Suppressor macrophage treated with lipopolysaccharide for 1 hour (primary cell): ENCODE data around the gene CA9.
A peak's percentile ranks its signal among the peaks of the same experiment; 100 is the strongest.

ENCODE experiments used
- DNase-seq, 3 donors: peaks; one replicate each; pipeline ENCODE4 v3.0.0-alpha.2; 2020 to 2022

The CA9 gene

DNA sequence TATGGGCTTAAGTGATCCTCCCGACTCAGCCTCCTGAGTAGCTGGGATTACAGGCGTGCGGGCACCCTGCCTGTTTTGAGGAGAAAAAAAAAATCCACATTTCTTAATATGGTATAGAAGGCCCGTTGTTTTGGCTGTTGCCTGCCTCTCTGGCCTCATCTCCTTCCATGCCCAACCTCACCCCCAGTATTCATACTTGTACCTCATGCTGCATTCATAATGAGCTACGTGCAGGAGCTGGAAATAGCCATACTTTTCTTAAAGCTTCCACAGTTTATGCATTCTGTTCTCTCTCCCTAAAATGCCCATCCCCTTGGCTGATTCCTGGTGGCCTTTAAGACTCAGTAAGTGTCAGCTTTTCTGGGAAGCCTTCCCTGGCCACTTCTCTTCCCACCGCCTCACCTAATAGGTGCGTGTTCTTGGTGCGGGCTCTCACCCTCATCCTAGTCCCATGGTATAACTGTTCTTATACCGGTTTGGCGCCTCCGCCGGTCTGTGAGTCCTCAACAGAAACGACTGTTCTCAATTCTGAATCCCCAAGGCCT is 18.1 kb downstream of the CA9 start:
- DNase-seq = no peak

DNA sequence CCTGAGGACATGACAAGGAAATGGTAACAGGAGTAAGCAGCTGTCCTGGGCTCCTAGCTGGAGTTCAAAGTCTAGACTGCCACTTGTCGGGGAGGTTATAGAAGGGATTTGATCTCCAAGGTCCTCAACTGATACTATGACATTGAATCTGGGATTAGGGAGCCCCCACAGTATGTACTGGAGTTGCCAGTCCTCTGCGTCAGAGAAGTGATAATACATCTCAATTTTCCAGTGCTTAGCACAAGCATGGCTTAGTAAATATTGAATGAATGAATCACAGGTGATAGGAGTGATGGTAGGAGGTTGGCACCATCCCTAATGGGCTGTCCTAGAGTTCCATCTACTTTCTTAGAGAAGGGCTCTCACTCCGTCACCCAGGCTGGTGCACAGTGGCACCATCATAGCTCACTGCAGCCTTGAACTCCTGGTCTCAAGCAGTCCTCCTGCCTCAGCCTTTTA is 22.2 kb downstream of the CA9 start:
- no peak for DNase-seq

DNA sequence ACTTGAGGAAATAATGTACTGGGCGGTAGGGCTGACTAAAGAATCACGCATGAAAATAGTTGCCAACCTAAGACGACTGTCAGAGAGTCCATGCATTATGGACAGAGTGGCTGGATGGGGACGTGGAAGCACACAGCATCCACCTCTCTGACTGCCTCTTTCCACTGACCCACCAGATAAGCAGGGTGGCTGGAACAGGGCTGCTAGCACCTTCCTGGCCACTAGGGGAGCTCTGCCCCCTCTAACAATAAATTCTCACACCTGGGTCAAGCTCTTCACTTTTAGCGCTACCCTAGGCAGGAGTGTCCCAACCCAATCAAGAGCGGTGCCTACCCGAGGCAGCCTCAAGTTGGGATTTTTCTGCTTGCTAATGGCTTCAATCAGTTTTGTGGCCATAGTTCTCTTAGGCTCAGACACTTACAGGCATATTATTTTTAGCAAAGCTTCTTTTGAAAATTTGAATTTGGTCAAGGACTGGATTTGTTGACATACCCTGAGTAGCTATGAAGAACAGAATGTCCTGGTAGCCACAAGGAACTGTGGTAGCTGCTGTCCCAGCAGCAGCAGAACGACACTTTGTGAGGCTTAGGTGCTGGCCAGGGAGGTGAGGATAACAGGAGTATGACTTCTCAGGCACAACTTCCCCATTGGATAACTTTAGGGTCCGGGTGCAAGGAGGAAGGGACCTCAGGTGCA is 22.9 kb downstream of the CA9 start:
- peak; percentile 55 to 60 (median 55) for DNase-seq

DNA sequence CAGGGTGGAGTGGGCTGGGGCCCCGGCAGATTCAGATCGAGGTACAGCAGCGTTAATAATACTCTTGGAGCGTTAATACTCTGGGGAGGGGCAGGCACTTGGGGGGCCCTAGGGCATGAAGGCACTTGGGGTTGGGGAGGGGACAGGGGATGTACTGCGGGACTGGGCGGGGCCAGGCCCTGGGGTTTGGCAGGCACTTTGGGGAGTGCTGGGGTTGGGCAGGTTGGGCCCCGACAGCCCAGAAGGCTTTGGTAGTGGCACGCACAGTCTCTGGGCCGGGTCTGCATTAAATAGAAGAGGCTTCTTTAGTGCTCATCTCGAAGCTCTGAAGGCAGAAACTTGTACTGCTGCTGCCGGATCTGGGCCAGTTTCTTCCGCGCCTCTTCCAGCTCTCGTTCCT is 23.8 kb downstream of the CA9 start:
- no peak for DNase-seq

GRCh38 chr9:35698231-35698630 is 24.5 kb downstream of the CA9 start:
- no peak for DNase-seq

DNA sequence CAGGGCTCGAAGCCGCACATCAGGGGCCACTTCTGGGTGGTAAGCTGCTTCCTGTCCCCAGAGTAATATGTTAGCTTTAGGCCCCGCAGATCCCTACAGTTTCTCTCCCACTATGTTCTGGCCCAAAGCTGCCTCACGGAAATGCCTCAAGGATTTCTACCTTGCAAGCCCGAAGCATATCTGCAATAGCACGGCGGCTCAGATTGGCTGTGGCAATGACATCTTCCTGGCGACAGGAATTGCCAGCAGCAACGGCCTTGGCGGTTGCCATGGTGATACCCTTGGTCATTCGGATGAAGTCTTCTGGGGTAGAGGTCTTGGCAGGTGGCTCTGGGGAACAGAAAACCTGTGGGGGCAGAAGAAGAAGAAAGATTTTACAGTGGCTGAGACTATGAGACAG is 26.3 kb downstream of the CA9 start:
- no peak for DNase-seq

- DNase-seq = no peak
Observed at GRCh38 chr9:35700942-35701341, 27.2 kb downstream of the CA9 start.

DNA sequence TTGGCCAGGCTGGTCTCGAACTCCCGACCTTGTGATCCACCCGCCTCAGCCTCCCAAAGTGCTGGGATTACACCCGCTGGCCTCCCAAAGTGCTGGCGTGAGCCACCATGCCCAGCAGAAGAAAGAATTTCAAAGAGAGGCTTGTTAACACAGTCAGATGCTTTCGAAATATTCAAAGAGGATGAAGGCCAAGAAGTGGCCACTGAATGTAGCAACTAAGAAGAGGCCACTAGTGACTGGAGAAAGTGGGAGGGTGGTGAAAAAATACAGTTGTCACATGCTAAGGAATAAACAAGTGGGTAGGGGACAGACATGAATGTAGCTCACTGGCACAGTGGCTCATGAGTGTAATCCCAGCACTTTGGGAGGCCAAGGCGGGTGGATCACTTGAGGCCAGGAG is 29.0 kb downstream of the CA9 start:
- no peak for DNase-seq

- DNase-seq = no peak
Observed at GRCh38 chr9:35703906-35704672, 30.4 kb downstream of the CA9 start.

DNA sequence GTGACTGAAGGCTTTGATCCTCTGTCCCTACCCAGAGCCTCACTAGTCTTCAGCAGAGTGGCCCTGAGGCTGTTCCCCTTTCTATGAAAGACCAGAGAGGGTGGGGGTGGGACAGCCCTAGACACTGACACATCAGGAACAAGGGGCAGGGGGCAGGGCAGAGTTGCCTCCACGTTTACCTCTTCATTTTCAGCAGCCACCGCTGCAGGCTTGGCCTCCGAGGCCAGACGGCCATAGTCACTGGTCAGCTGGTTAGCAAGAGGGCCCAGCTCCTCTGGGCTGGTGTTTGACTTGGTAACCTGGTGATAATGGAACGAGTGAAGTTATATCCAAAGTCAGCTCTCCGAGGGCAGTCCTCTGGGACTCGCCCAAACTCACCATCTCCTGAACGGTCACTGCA is 31.6 kb downstream of the CA9 start:
- no peak for DNase-seq

DNA sequence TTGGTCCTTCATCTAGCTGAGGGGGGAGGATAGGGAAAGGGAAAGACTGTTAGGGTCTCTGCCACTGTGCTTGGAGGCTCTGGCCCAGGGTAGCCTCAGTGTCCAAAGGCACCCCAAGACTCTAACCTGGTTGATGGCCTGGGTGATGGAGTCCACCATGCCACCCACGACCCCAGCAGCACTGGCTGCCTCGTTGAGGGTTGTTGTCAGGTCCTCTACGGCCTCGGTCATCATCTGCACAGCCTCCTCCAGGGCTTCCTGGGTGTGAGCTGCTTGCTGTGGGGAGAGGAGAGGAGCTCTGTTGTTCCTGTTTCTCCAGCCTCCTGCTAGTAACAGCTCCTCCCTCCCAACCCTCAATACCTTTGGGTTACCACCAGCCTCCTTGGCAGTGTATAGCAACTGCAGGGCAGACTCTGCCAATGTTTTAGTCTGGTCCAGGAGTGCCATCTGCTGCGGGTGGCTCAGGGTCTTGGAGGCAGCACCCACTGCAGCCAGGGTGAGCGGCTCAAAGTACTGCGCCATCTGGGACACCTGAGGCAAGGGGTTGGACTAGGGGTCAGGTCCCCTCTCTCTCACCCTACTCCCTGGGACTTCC is 32.2 kb downstream of the CA9 start:
- DNase-seq = no peak

GRCh38 chr9:35706951-35707350 is 33.2 kb downstream of the CA9 start:
- DNase-seq = no peak

DNA sequence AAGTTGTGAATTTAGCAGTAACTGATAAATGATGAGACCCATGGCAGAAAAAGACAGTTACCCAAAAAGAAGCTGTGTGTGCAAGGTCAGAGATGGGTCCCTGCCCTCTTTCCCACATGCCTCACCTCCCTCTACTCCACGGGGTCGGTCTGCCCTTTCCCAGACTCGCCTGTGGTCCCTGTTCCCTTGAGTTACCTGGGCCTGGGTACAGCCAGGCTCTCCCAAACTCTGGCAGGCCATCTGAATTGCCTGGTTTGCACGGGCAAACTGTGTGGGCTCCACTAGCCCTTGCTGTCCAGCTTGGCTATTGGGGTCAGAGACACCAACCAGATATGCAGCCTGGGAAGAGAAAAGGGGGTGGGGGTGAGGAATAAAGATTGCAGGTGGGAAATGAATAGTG is 34.4 kb downstream of the CA9 start:
- DNase-seq = no peak

DNA sequence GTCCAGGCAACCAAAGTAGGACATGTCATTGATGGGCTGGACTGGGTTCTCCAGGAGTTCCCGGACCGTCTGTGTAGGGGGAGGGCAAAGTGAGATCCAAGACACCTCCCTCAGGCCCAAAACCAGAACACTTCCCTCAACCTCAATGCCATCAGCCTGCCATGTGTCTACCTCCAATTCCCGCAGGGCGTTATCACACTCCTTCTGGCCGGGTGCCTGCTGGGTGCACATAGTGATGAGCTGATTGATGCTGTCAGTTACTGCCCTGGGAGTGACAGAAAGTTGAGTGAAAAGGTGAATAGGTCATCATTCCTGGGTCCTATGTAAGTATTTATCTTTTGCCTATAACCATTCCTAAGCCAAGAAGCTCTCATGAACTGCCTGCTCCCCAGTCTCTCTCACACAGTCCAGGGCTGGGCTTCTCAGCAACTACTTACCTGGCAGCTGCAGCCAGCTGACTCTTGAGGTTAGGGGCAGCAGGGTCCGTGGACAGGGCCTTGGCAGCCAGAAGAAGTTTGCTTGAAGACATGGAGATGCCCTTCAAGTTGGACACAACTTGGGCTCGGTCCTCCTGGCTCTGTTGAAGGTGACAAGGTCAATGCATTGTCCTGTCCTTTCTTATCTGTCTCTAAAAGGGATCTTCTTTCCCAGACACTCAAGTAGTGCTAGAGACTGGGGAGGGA is 37.2 kb downstream of the CA9 start:
- no peak for DNase-seq

DNA sequence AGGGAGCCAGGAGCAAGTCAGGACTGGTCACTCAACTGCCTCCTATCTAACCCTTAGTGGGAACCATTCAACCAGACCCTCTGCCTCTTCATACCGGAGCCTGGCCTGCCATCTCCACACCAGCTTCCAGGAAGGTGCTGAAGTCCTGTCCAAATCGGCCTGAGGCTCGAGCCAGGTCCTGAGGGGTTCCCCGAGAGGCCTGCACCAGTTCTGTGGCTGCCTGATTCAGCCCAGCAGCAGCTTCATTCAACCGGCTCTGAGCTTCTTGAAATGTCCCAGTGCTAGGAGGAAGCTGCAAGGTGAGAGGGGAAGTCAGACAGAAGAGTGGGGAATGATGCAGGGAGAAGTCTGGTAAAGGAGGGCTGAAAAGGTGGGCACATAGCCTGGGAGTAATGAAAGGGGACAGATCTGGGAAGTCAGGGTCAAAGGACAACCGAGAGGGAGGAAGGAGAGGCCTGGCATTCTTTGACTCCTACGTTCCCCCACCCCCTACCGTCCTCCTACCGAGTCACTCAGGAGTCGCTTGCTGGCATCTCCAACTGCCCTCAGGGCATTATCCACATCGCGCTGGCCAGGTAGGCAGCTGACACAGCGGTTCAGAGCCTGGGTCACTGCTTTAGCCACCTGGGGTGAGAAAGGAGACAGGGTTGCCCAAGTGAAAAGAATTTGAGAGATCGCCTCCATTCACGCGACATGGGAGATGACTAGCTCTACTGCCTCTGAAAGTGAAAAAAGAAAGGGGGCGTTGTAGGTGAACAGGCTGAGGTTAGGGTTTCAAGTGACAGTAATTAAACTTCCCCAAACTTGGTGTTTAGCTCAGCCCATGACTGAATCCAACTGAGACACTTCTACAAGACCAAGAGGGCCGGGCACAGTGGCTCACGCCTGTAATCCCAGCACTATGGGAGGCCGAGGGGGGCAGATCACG is 38.0 kb downstream of the CA9 start:
- DNase-seq = no peak

DNA sequence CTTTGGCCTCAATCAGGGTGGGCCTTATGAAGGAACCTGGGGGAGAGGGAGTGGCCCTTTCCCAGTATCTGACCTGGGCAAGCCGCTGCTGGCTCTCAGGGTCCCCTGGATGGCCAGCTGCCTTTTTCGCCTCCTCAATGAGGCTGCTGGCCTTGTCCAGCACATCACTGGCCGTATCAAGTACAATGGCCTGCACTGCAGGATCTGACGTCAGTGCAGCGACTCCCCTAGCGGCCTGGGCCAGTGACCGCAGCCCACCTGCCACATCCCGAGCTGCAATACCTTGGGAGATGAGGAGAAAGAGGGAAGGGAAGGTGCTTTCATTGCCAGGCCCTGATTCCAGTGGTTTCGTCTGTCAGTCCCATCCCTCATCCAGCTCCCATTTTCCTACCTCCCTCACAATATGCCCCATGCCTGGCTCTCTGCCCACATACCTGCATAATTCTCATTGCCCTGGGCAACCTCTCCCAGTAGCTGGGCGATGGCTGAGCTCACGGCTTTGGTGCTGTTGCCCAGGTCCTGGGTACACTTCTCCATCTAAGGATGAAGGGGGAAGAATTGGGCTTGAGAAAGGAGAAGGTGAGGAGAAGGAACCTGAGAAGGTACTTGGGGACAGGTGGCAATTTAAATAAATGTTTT is 39.2 kb downstream of the CA9 start:
- DNase-seq = no peak

GRCh38 chr9:35713578-35713977 is 39.9 kb downstream of the CA9 start:
- DNase-seq = no peak

- DNase-seq = no peak
Observed at GRCh38 chr9:35714123-35714522, 40.4 kb downstream of the CA9 start.

- DNase-seq = no peak
Observed at GRCh38 chr9:35714579-35715252, 41.0 kb downstream of the CA9 start.

DNA sequence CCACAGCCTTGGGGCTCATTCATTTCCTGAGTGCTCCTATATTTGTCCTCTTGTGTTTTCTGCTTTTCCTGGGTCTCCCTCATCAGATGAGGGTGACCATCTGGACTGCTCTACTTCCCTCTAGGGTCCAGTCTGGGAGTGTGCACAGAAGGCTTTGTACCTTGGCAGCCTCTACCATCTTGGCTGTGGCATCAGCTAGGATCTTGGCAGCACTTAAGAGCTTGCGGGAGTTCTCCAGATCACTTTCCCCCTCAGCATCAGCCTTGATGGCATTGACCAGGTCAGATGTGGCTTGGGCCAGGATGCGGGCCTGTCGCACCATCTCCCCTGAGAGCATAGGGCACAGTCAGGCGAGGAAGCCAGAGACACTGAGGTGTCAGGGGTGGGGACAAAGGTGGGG is 42.5 kb downstream of the CA9 start:
- DNase-seq = no peak
